A549 (cell line): ENCODE results near the gene SALL1. TPM values are rescaled to one million over a fixed set of nuclear protein-coding genes. Genes with fewer than 3 reads are reported as not detected.
A peak's percentile ranks its signal among the peaks of the same experiment; 100 is the strongest.

ENCODE experiments used
- ATAC-seq, 2 experiments: fragments of 200-7000 bp in 1 of 2; fragments of >200 bp in 1 of 2; cut with Nextera tagmentation in 1 of 2; cut with Tn5 transposase in 1 of 2; 3 replicates each; pipeline versions ENCODE4 v1.8.0 to v1.9.1; 2018 to 2020; ENCODE audit warnings: mild to moderate bottlenecking in 1 of 2, moderate library complexity in 1 of 2
- CTCF ChIA-PET: fragments of 300-600 bp; sonication (Branson Sonifier 250); formaldehyde crosslinking; extraction: SDS; loops from one replicate; lab custom pipeline; 2021; ENCODE audit warnings: antibody characterized with exemption, inconsistent platforms; lab: Yijun Ruan, JAX
- POLR2A ChIA-PET: fragments of 350-600 bp; formaldehyde crosslinking; extraction: SDS; loops from one replicate; lab custom pipeline; 2021; ENCODE audit warnings: antibody characterized with exemption, inconsistent platforms; lab: Yijun Ruan, JAX
- DNase-seq, 2 experiments: peaks; one replicate each; pipeline versions ENCODE4 v3.0.0 to v3.0.0-alpha.2; 2011 to 2016; ENCODE audit warnings: low read depth in 1 of 2, low spot score in 1 of 2
- FAIRE-seq: peaks from 2 replicates; lab custom pipeline; 2011; peaks lifted over from hg19 to GRCh38; lab: Jason Lieb, UNC
- H3K27ac ChIP-seq, 2 experiments: fragments of >200 bp; sonication (Bioruptor Twin); formaldehyde crosslinking; 3 replicates each; pipeline ENCODE4 v1.5.1; 2016 to 2017
- H3K4me1 ChIP-seq: fragments of >200 bp; sonication (Bioruptor Twin); formaldehyde crosslinking; 3 replicates; pipeline ENCODE4 v1.6.1; 2016
- H3K4me2 ChIP-seq: fragments of >200 bp; sonication (Bioruptor Twin); formaldehyde crosslinking; 3 replicates; pipeline ENCODE4 v1.6.1; 2016
- H3K4me3 ChIP-seq: fragments of >200 bp; sonication (Bioruptor Twin); formaldehyde crosslinking; 3 replicates; pipeline ENCODE4 v1.5.1; 2016
- H3K9me3 ChIP-seq: fragments of >200 bp; sonication (Bioruptor Twin); formaldehyde crosslinking; 3 replicates; pipeline ENCODE4 v1.6.1; 2016
- BCL3 ChIP-seq: fragments of >200 bp; sonication (Bioruptor Twin); formaldehyde crosslinking; IDR thresholded peaks from 3 replicates; pipeline ENCODE4 v1.6.1; 2016
- CBX8 ChIP-seq: fragments of 200-600 bp; sonication (generic); IDR thresholded peaks from 2 replicates; pipeline ENCODE4 v1.6.1; 2016
- CEBPB ChIP-seq, 2 experiments: fragments of >200 bp in 1 of 2; sonication (Bioruptor Twin) in 1 of 2; formaldehyde crosslinking in 1 of 2; IDR thresholded peaks; 2 replicates each; pipeline ENCODE4 v1.6.1; 2012 to 2016
- CHD2 ChIP-seq: fragments of 150-350 bp; IDR thresholded peaks from 2 replicates; pipeline ENCODE4 v1.6.1; 2014; ENCODE audit warnings: low read length; ENCODE audit not compliant: partially characterized antibody
- CHD4 ChIP-seq: fragments of 200-600 bp; sonication (generic); IDR thresholded peaks from 2 replicates; pipeline ENCODE4 v1.6.1; 2016; ENCODE audit warnings: antibody characterized with exemption, mild to moderate bottlenecking, borderline replicate concordance
- EHMT2 ChIP-seq: fragments of 200-600 bp; sonication (generic); IDR thresholded peaks from 2 replicates; pipeline ENCODE4 v1.6.1; 2016; ENCODE audit warnings: antibody characterized with exemption, low read depth, mild to moderate bottlenecking, moderate library complexity
- EP300 ChIP-seq, 2 experiments: fragments of >200 bp; sonication (Bioruptor Twin); formaldehyde crosslinking; IDR thresholded peaks; 2 replicates in 1 of 2; 3 replicates in 1 of 2; pipeline ENCODE4 v1.6.1; 2016 to 2017
- ESRRA ChIP-seq: fragments of 150-350 bp; IDR thresholded peaks from 2 replicates; pipeline ENCODE4 v1.6.1; 2014; ENCODE audit warnings: mild to moderate bottlenecking, low read length, borderline replicate concordance
- FOSB ChIP-seq: fragments of 250-450 bp; sonication (Bioruptor Pico); IDR thresholded peaks from 2 replicates; pipeline ENCODE4 v1.5.0; 2020; ENCODE audit warnings: mild to moderate bottlenecking, moderate library complexity
- FOSL2 ChIP-seq, 2 experiments: fragments of 450-650 bp in 1 of 2; fragments of >200 bp in 1 of 2; sonication (Bioruptor Twin) in 1 of 2; formaldehyde crosslinking; IDR thresholded peaks; 2 replicates each; pipeline versions ENCODE4 v1.5.0 to v1.6.1; 2016 to 2020; ENCODE audit warnings: mild to moderate bottlenecking in 1 of 2, moderate library complexity in 1 of 2
- HDAC2 ChIP-seq: fragments of 200-600 bp; sonication (generic); IDR thresholded peaks from 2 replicates; pipeline ENCODE4 v1.6.1; 2016
- HEYL ChIP-seq: fragments of 250-450 bp; sonication (Bioruptor Pico); IDR thresholded peaks from 2 replicates; pipeline ENCODE4 v1.8.0; 2021; ENCODE audit warnings: mild to moderate bottlenecking, moderate library complexity
- HOXA7 ChIP-seq: fragments of 250-450 bp; sonication (Bioruptor Pico); IDR thresholded peaks from 2 replicates; pipeline ENCODE4 v1.5.0; 2020; ENCODE audit warnings: mild to moderate bottlenecking, moderate library complexity
- HOXB13 ChIP-seq: fragments of 250-450 bp; sonication (Bioruptor Pico); IDR thresholded peaks from 2 replicates; pipeline ENCODE4 v1.5.0; 2020; ENCODE audit warnings: low read depth, mild to moderate bottlenecking, moderate library complexity
- MAFK ChIP-seq: fragments of 450-650 bp; IDR thresholded peaks from 2 replicates; pipeline ENCODE4 v1.6.1; 2014; ENCODE audit not compliant: partially characterized antibody
- NPAS2 ChIP-seq: fragments of 250-450 bp; sonication (Bioruptor Pico); IDR thresholded peaks from 2 replicates; pipeline ENCODE4 v1.8.0; 2022; ENCODE audit warnings: mild to moderate bottlenecking, moderate library complexity, borderline replicate concordance
- PHF8 ChIP-seq: fragments of 200-600 bp; sonication (generic); IDR thresholded peaks from 2 replicates; pipeline ENCODE4 v1.6.1; 2016; ENCODE audit warnings: low read depth, mild to moderate bottlenecking, antibody characterized with exemption, moderate library complexity, borderline replicate concordance
- RCOR1 ChIP-seq: fragments of 150-350 bp; IDR thresholded peaks from 2 replicates; pipeline ENCODE4 v1.6.1; 2014; ENCODE audit warnings: antibody characterized with exemption, low read length, low read depth
- TP53 ChIP-seq: fragments of 250-450 bp; sonication (Bioruptor Pico); IDR thresholded peaks from 2 replicates; pipeline ENCODE4 v1.5.0; 2021; ENCODE audit warnings: mild to moderate bottlenecking, moderate library complexity
- ZC3H11A ChIP-seq: fragments of 450-650 bp; IDR thresholded peaks from 2 replicates; pipeline ENCODE4 v1.6.1; 2014; ENCODE audit warnings: antibody characterized with exemption, mild to moderate bottlenecking
- WGBS: methylation state at CpG from one replicate; pipeline ENCODE4 v1.1.6; 2017; ENCODE audit errors: missing lambda C conversion rate; 5-methylcytosine and 5-hydroxymethylcytosine counted together
- polyA plus RNA-seq, 4 experiments: library from polyadenylated mRNA; depleted of rRNA in 3 of 4; stranded (reverse); fragments of >200 nt; fragmentation: RNase III in 1 of 4; extraction: RNeasy Plus Mini Kit Qiagen cat#74134 plus additional on column Dnase treatment in 1 of 4; gene quantifications; 2 replicates in 3 of 4; 3 replicates in 1 of 4; pipeline ENCODE4 v1.2.3, GENCODE V29; 2011 to 2017

The SALL1 gene
- polyA plus RNA-seq, 2 of the 4 experiments (the other 2 are of a cell fraction) = 0.13 to 0.28 TPM

- no peak for FAIRE-seq
- ChIA-PET POLR2A (no interaction called here), CTCF (interaction anchor here (0.9 kb wide), 1 partner anchor 809 kb away, joined by 3 read pairs; no protein-coding TSS in a partner anchor)
- no peak overlapping the region for H3K4me2 ChIP-seq
- ATAC-seq = no peak
- no peak overlapping the region for H3K27ac ChIP-seq
- DNase-seq = no peak
- no peak overlapping the region for H3K4me3 ChIP-seq
- TF ChIP-seq TP53 (CRISPR knock-in tag) = no peak
- no peak for TF ChIP-seq HEYL
- H3K9me3 ChIP-seq = peaks cover 4% of the 10 kb centered on the region; the same call in 2 of the 3 replicates
- no peaks in the 10 kb centered on the region for H3K4me1 ChIP-seq
- WGBS = 70% methylated on average over 22 of the region's 44 CpGs
Observed at GRCh38 chr16:51134269-51134812, 16.7 kb downstream of the SALL1 start.

- no peak for TF ChIP-seq HOXB13 (CRISPR knock-in tag)
- no peak for FAIRE-seq
Observed at GRCh38 chr16:51133688-51134087, 17.4 kb downstream of the SALL1 start.

GRCh38 chr16:51133183-51133582 is 17.9 kb downstream of the SALL1 start:
- ChIA-PET CTCF (no interaction called here), POLR2A (no interaction called here)
- no peak for TF ChIP-seq CEBPB (IDR thresholded peaks at IDR 0.05)
- TF ChIP-seq CBX8 = no peak
- no peak for TF ChIP-seq BCL3
- no peak for TF ChIP-seq CHD2
- no peak for TF ChIP-seq FOSB
- TF ChIP-seq MAFK = no peak
- no peak for TF ChIP-seq ESRRA
- no peak for TF ChIP-seq CHD4
- TF ChIP-seq RCOR1 = no peak
- TF ChIP-seq HOXB13 (CRISPR knock-in tag) = no peak
- TF ChIP-seq EP300 (IDR thresholded peaks at IDR 0.05) = no peak
- no peak for TF ChIP-seq EHMT2
- TF ChIP-seq HDAC2 = no peak
- no peak for TF ChIP-seq FOSL2 (IDR thresholded peaks at IDR 0.05)
- TF ChIP-seq FOSL2 (CRISPR knock-in tag; IDR thresholded peaks at IDR 0.05) = no peak
- no peak for TF ChIP-seq HOXA7 (CRISPR knock-in tag)
- no peak for TF ChIP-seq PHF8
- no peak for TF ChIP-seq ZC3H11A
- no peak for TF ChIP-seq NPAS2 (CRISPR knock-in tag)
- FAIRE-seq (no peak), DNase-seq (no peak), ATAC-seq (no peak)
- Histone ChIP-seq H3K9me3 (no peaks in the 10 kb centered on the region), H3K27ac (no peak overlapping the region), H3K4me2 (0 out of 3 replicates have a peak overlapping the region, but pooled peaks have one; percentile 4), H3K4me3 (no peak overlapping the region), H3K4me1 (no peaks in the 10 kb centered on the region)
- 19% methylated on average over 6 of the region's 9 CpGs for WGBS

More at GRCh38 chr16:51133688-51134087, 17.4 kb downstream of the SALL1 start:
- ChIA-PET POLR2A (no interaction called here), CTCF (no interaction called here)
- H3K27ac ChIP-seq = no peak overlapping the region
- H3K4me3 ChIP-seq = no peak overlapping the region
- no peak for ATAC-seq
- H3K4me2 ChIP-seq = 0 out of 3 replicates have a peak overlapping the region, but pooled peaks have one; percentile 4
- no peaks in the 10 kb centered on the region; the same call in 2 of the 3 replicates for H3K9me3 ChIP-seq
- 19% methylated on average over 12 of the region's 12 CpGs for WGBS
- H3K4me1 ChIP-seq = no peaks in the 10 kb centered on the region
- DNase-seq = no peak
